Inflammatory macrophage treated with lipopolysaccharide for 4 hours (primary cell): ENCODE measurements around the gene CACNA2D2.

Experiments used
- DNase-seq: peaks from one replicate; pipeline ENCODE4 v3.0.0-alpha.2; 2020

CACNA2D2 gene

GRCh38 chr3:50322386-50323091 lies 180.9 kb downstream of the CACNA2D2 start, which contains the start of gene HYAL2:
HYAL2 (minus strand) TSS chr3:50322745; CDS start chr3:50320489, 2,256 bp downstream.
- DNase-seq = no peak

GRCh38 chr3:50322115-50322385 lies 181.4 kb downstream of the CACNA2D2 start:
- DNase-seq = no peak

GRCh38 chr3:50321336-50322114 lies 181.9 kb downstream of the CACNA2D2 start:
- DNase-seq = peak; percentile 88

- DNase-seq = peak; percentile 44
These were observed 182.5 kb downstream of the CACNA2D2 start for GRCh38 chr3:50320853-50321335.

- no peak for DNase-seq
These were observed 183.4 kb downstream of the CACNA2D2 start for GRCh38 chr3:50319894-50320625.

- no peak for DNase-seq
These were observed 184.1 kb downstream of the CACNA2D2 start for GRCh38 chr3:50319181-50319893.

- DNase-seq = peak; percentile 22
These were observed 184.8 kb downstream of the CACNA2D2 start for GRCh38 chr3:50318615-50319014.

GRCh38 chr3:50318163-50318562 lies 185.3 kb downstream of the CACNA2D2 start:
- no peak for DNase-seq

- no peak for DNase-seq
These were observed 186.1 kb downstream of the CACNA2D2 start for GRCh38 chr3:50317300-50317699.

- DNase-seq = no peak
These were observed 186.7 kb downstream of the CACNA2D2 start for GRCh38 chr3:50316657-50317242.

- no peak for DNase-seq
These were observed 188.6 kb downstream of the CACNA2D2 start for GRCh38 chr3:50314816-50315215.

GRCh38 chr3:50314342-50314741 lies 189.1 kb downstream of the CACNA2D2 start:
- DNase-seq = no peak
